HG02678 (cell line): ENCODE data around the gene GULP1.

Source experiments
- ATAC-seq: cut with Tn5 transposase; IDR thresholded peaks from one replicate; pipeline ENCODE4 v1.9.1; 2021; ENCODE audit warnings: mild to moderate bottlenecking, moderate library complexity; ENCODE audit not compliant: unreplicated experiment

Gene GULP1

DNA sequence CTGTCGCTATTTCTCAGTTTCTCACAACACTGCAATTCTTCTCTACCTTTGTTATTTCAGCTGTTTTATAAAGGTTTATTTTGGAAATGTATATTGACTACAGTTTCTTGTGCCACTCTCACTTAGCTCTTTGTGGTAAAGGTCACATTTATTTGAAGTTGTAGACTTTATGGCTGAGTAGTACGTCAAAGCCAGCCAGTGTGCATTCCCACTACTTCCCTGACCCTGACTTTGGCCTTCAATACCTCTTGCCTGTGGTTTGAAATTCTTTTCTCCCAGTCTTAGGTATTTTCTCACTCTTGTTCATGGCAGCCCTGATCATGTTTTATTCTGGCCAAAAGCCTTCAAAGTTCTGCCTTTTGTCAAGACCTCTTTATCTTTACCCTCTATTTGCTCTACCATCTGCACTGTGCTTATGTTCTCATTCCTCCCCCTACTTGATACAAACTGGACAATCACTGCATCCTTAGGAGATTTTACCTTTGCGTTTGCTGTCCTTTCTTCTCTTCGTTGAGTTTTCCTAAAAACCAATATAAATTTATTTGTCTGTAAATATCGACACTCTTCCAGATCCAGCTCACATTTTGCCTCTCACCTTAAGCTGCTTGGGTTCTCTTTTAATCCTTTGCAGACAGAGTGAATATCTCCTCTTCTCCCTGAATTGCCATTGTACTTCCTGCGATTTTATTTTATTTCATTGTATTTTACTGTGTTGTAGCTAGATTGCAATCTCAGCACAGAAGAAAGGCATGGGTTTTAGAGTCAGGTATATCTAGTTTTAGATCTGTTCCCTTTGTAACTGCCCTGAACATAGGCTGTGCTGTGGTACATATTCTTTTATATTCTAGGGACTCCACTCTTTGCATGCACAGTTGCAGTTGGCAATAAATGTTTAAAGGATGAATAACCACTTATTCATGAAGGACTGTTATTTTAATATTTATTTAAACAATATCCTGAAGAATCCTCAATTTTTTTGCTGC is 31.2 kb downstream of the GULP1 start:
- ATAC-seq = no peak

DNA sequence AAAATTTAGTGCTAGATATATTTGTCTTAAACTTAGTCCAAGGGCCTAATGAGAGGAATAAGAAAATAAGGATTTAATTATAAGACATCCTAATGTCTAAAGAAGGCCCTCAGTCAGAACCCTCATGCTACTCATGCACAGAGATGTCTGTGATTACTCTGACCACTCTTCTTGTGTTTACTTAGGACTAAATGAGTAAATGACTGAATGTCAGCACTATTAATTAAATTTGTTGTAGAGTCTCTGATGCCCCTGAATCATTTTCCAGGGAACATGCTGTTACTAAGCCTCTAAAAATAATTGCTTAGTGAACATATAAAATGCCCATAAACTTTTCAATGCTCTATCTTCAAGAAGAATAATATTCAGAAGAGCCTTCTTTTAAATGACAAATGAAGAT is 32.4 kb downstream of the GULP1 start:
- no peak for ATAC-seq

DNA sequence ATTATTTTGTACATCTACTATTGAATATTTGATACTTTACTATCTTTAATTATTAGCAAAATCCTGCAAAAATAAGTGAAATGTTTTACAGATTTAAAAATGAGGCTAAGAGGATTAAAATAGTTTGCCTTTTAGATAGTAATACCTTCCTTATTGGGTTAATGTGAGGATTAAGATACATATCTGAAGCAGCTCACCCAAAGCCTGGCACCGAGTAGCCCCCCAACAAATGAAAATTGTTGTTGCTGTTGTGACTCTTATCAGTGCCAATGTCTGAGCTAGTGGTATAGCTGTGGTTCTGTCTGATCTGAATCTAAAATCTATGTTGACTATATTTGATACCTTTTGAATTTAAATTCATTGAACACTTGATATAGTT is 34.6 kb downstream of the GULP1 start:
- no peak for ATAC-seq

DNA sequence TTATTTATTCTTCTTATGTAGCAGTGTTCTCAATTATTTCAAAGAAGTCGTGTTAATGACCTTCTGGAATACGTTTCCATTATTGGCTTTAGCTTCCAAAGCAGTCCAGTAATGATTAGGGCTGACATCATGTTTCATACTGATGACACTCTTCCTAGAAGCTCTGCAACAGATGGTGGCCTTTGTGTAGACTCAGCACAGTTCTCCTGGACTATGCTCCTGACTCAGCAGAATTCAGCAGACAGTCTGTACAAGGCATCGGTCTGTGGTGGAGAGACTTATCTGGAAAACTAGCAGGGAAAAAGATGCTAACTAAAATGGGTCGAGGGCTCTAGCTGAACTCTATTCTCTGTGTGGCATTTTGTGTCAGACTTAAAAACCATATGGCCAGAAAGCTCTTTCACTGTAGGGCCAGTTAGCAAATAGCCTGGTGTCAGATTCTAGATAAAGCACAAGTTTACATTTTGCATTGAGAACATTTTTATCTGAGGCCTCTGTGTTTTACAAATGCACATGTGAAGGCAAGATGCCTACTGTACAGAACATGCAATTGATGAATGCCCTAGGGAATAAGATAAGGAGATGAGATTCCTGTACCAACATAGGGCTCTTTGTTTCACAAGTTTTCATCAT is 35.1 kb downstream of the GULP1 start:
- ATAC-seq = no peak

DNA sequence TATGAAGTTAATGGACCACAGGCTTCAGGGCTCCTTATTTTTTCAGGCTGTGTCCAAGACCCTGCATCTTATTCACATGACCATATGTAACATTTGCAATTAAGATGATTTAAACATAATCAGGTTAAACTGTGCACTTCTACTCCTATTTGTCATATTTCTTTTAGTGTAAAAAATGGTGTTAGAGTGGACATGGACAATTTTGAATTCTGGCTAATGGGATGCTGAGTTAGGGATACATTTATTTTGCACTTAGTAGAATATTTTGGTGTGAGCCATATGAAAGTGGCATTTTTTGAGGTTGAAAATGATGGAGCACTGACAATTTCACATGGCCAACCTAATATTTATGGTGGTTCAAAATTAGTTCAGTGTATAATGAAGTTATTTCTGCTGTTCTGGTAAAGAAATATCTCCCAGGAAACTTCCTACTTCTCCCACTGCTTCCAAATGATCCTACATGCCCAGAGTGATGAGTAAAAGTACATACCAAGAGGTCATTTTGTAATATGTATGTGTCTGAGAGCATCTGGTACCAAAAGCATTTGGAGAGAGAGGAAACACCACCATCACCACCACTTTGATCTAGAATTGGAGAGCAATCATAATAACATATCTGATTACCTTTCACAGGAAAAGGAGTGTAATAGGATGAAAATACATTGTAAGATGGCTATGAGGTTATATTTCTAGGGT is 36.0 kb downstream of the GULP1 start:
- no peak for ATAC-seq

DNA sequence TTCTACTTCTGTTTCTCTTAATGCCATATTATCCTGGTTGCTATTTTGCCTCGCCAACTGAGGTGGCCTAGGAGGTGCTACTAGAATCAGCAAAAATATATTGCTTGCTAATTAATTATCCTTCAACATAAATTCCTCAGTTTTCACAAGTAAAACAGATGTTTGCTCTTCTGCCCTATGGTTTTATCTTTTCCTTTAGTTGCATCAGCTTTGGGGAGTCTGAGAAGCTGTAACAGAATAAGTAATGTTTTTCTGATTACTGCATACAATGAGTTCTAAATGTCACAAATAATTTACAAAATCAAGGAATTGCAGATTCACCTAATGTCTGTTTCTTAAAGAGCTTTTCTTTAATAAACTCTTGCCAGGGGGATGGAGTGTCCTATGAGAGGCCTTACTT is 36.7 kb downstream of the GULP1 start:
- ATAC-seq = no peak

DNA sequence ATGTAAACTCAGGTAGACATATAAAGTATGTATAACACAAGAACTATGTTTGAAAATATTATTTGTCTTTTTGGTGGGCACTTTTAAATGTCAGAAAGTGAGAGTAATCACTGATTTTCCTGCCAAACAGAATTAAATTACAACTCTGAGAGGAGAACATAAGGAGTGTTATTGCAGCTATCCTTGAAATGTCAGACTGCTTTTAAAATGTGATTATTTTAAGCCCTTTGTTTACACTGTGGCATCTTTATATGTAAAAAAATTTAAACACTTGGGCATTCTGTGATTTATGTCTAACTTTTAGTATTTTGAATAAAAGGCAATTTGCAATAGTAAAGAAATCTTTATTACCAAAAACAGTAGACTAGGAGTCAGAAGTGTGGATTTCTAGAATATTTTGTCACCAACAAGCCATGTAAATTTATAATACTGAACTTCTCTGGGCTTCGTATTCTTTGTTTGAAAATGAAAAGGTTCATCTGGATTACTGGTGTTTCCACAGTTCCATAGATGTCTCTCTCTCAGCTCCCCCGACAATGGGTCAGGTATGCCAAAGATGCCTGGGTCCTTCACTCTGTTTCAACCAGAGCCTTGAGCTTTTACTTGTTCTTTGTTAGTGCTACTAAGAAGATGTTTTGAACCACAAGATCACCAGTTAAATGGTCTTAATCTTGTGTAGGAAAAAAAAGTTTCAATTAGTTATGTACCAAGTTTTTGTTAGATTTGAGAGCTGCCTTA is 38.8 kb downstream of the GULP1 start:
- ATAC-seq = no peak

DNA sequence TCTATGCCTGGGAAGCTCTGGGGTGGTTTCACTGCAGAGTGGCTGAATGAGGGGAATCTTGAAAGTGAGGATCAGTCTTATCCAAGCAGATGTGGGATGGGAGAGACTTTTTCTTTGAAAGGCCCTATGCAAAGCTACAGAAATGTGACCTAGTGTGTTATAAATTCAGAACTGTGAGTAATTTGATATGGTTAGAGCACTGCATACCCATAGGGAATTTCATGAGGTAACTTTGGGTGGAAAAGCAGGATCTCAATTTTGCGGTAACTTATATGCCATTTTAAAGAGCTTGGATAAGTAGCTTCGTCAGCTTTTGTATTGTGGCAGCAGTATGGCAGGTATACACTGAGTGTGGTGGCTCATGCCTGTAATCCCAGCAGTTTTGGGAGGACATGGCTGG is 40.9 kb downstream of the GULP1 start:
- ATAC-seq = no peak

DNA sequence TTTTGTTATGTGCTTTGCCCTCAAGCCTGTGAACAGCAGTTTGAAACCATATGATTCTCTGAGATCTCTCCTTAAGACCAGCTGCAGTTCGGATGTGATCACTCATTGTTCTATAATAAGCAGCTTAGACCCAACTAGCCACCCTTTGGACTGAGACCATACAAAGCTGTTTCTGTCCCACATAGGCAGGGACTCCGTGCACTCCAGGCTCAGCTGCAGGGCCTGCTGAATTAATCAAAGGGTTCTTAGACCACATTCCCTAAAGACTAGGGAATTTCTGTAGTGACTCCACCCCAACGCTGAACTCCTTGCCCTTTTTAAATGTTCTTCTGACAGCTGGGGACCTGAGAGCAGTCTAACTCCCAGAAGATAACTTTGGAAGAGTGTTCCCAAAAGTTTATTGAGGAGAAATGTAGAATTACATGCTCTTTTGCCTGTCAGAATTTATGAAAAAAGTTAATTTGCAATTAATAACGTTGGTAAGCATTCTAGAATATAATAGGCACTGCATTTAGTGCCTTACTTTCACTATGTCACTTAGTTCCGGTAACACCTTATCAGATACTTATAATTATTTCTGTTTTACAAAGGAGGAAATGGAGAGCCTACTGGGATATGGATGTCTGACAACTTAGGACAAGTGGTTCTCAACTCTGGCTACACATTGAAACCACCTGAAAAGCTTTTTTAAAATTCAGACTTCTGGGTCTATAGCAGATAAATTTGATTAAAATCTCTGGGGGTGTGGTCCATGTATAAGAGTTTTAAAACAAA is 42.3 kb downstream of the GULP1 start:
- no peak for ATAC-seq

DNA sequence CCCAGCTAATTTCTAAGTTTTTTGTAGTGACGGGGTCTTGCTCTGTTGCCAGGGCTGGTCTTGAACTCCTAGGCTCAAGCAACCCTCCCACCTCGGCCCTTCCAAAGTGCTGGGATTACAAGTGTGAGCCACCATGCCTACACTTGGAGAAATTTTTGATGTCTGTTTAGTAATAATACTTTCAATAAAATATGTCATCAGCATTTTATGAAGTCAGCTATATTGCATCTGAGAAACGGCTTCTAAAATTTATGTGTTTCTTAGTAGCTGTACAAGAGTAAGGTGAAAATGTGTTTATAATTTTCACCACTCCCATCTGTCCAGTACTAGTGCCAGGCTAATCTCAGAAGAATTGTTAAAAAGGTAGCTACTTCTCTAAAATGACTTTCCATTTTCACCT is 46.8 kb downstream of the GULP1 start:
- ATAC-seq = no peak

DNA sequence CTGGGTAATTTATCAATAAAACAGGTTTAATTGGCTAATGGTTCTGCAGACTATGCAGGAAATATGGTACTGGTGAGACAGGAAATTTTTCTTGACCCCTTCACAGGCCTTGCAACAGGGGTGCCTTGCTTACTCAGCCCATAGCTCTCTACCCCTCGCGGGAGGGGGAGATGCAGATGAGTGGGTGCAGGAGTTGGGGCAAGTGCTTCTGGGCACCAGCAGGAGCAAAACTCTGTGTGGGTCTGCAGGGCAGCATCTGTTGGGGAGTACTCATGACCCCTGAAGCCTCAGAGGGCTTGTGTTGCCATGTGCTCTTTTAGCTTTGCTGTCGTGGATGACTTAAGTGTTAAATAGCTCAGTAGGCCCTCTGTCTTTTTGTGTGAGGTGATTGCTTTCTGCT is 48.6 kb downstream of the GULP1 start:
- no peak for ATAC-seq

DNA sequence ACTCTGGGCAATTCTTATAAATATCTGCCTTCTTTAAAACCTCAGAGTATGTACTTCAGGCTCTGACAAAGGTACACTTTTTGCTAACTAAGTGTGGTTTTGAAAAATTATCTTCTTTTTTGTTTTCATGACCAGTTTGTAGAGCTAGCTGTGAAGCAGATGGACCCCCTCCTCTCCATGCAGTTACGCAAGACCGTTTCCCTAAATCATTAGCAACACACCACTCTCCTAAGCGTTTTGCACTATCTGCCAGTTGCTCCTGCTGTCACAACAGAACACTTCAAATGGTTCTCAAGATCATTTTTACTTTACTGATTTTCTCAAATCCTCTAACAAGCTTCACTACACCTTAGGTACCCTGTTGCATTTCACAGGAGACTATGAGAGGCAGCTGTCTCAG is 53.3 kb downstream of the GULP1 start:
- ATAC-seq = no peak

DNA sequence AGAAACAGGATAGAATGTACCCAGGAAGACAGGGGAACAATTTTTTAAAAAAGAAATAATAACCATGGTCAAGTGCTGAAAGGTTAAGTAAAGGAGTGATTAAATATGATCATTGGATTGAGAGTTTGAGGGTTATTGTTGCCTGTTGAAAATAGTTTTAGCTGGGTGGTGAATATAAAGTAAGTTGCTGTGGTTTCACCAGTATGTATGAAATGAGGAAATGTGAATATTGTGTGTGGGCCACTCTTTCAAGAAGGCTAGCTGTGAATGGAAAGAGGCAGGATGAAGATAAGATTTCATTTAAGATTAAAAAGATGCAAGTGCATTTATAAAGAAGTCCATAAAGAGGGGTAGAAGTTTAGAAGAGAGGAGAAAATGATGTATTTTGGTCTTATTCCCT is 53.8 kb downstream of the GULP1 start:
- ATAC-seq = no peak

DNA sequence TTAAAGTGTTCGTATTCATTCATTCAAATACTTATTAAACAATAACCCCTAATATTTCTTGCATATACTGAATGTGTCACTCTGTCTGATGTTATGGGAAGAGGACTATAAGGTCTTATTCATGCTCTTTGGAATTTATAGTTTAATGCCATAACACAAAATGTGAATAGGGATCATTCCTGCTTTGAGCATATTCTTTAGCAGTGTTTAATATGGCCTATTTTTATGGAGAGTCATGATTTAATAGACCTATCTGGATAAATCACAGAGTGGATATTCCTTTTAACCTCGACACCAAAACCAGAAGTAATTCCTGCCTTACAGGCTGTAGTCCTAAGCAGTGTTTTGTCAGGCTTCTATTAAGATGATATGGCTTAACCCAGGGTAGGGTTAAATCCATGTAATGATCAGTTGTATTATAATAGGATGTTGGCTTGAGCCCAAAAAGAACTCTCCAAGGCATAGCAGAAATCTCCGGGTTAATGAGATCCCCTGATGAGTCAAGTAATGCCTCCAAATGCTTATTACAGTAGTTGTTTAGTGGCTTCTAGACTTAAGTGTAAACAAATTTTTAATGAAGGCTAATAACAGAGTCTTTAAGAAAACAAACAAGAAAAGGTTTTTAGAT is 54.3 kb downstream of the GULP1 start:
- no peak for ATAC-seq

DNA sequence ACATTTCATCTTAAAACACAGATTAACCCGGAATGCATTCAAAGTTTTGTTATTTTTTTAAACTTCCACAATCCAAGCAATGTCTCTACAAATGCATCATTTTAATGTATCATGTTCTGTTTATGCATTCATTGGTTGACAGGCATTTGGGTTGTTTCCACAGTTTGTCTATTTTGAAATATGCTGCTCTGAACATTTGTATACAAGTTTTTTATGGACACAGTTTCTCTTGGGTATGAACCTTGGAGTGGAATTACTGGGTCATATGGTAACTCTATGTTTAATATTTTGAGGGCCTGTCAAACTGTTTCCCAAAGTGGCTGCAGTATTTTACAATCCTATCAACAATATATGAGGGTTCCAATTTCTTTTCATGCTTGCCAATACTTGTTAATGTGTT is 57.3 kb downstream of the GULP1 start:
- ATAC-seq = no peak

DNA sequence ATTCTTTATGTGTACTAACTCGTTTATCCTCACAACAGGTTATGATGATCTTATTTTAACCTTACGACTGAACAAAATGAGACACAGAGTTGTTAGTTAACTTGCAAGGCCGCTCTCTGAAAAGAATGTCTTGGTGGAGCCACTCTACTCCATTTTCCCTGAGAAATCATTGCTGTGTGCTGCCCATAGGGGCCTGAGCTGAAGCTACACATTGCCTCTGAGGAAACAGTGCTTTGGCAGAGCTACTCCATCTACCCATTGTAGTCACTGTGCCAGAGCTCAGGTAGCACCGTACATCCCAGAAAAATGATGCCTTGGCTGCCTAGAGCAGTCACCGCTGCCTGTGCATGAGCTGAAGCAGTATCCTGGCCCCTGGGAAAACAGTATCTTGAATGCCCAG is 61.6 kb downstream of the GULP1 start:
- no peak for ATAC-seq

DNA sequence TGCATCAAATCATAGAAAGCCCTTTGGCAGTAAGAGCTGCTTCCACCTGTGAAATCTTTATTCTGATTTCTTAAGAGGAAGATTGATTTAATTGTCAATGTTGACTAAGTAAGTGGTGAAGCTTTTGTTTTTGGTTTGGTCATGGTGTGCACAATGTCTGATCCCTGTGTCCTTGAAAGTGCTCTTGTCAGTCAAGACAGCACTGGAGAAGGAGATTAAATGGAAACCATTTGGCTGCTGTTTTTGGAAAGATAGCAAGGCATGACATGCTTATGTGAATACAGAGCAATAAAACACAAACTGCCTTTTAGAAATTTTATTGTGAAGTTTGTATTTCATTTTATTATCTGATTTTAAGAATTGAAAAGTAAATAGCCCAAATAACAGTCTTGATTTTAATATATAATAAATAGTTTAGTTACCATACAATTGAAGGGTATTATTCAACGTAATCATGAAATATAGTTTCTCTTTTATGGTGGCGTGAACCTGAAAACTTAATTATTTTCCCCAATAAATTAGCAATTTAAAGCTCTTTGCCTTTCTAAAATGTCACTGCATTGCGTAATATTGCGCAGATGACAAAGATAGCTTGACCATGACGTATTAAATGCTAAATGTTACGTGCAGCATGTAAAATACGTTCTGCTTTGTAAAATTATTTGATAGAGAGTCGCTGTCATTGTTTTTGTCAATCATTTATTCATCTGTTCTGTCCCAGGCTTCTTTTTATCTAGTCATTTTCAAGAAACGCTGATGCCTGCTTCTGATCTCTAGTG is 69.0 kb downstream of the GULP1 start:
- no peak for ATAC-seq

DNA sequence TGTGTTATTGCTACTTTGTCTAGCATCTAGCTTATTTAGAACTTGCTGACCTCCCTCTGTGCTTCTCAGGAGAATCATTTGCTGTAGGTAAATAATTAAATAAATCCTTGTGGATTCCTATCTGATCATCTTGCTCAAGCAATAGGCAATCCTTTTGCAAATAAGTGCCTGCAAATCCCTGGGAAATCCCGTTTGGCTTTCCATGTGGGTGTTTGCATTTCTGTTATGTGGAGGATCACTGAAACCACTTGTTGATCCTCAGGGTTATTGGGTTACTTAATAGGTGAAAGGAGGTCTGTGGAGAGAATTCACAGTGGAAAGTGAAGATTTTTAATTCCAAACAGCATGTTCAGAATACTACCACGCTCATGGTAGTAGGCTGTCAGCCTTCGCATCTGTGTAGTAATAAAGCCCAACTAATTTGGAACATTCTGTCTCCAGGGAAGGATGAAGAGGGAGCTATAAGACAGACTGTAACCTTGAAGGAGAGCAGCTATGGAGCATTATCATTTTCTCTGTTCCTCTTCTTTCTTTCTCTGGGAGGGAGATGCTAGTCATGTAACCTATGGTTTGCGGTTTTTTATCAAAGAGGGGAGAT is 72.5 kb downstream of the GULP1 start:
- ATAC-seq = no peak
